ENCODE data around the gene CSF1.
"Not testable (repeated sequence)": the region's sequence is repeated elsewhere in the genome, so short reads cannot be mapped to it uniquely, and the experiment has no call there.

The CSF1 gene

GRCh38 chr1:109910123-109910962 lies at the start of gene CSF1:
Gene CSF1 (plus strand): TSS chr1:109910849. CDS start chr1:109911024, 175 bp downstream.
- DNase-seq, result peak; percentile 29 to 52 (median 44)

GRCh38 chr1:109861616-109862015 lies 49.0 kb upstream of the CSF1 start:
- DNase-seq, result not testable (repeated sequence)

GRCh38 chr1:109863667-109864046 lies 47.0 kb upstream of the CSF1 start:
- DNase-seq, result no peak

GRCh38 chr1:109864047-109864822 lies 46.4 kb upstream of the CSF1 start:
- no peak for DNase-seq

- DNase-seq, result no peak
Measured at GRCh38 chr1:109864930-109865612, 45.6 kb upstream of the CSF1 start.

GRCh38 chr1:109866071-109866470 lies 44.6 kb upstream of the CSF1 start:
- DNase-seq, result no peak

- DNase-seq, result no peak
Measured at GRCh38 chr1:109873278-109874175, 37.1 kb upstream of the CSF1 start.

GRCh38 chr1:109874445-109874844 lies 36.2 kb upstream of the CSF1 start:
- no peak for DNase-seq

GRCh38 chr1:109875874-109876273 lies 34.8 kb upstream of the CSF1 start:
- DNase-seq, result no peak

GRCh38 chr1:109876617-109877316 lies 33.9 kb upstream of the CSF1 start:
- DNase-seq, result no peak

- no peak for DNase-seq
Measured at GRCh38 chr1:109877317-109877771, 33.3 kb upstream of the CSF1 start.

GRCh38 chr1:109877776-109878175 lies 32.9 kb upstream of the CSF1 start:
- DNase-seq, result no peak

GRCh38 chr1:109878531-109879104 lies 32.0 kb upstream of the CSF1 start:
- no peak for DNase-seq

GRCh38 chr1:109879371-109879770 lies 31.3 kb upstream of the CSF1 start:
- not testable (repeated sequence) for DNase-seq

GRCh38 chr1:109879881-109880525 lies 30.6 kb upstream of the CSF1 start:
- no peak for DNase-seq

GRCh38 chr1:109880971-109881894 lies 29.4 kb upstream of the CSF1 start:
- no peak for DNase-seq

- no peak for DNase-seq
Measured at GRCh38 chr1:109881906-109882287, 28.8 kb upstream of the CSF1 start.

GRCh38 chr1:109882288-109883245 lies 28.1 kb upstream of the CSF1 start:
- no peak for DNase-seq

Measured in activated CD4-positive, CD25-positive, alpha-beta regulatory T cell (primary cell).